HuH-7.5 (cell line): ENCODE measurements around the gene BAHD1.
"Not testable (repeated sequence)": the region's sequence is repeated elsewhere in the genome, so short reads cannot be mapped to it uniquely, and the experiment has no call there.

Source experiments
- DNase-seq: peaks from one replicate; pipeline ENCODE4 v3.0.0; 2011; ENCODE audit warnings: low spot score

BAHD1 gene

DNA sequence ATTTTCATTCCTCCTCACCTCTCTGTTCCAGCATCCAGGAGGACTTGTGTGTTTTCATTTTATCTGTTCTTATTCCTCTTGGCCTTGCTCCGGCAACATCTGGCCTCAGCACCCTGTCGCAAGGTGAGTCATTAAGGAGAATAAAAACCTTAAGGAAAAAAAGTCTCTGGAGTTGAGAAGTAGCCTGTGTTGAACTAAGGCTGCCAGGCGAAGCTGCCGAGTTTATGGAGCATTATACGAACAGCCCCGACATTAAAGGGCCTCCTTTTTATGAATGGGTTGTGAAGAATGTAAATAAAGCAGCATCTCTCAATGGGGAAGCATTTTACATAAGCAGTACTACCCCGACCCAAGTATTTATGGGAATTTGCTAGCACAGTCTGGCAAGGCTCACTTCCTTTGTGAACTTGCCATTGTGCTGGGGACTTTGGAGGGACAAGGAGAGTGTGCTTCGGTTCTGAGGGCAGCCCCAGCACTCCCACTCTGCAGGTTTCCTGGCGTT, 4.7 kb downstream of the BAHD1 start:
- DNase-seq, result no peak

DNA sequence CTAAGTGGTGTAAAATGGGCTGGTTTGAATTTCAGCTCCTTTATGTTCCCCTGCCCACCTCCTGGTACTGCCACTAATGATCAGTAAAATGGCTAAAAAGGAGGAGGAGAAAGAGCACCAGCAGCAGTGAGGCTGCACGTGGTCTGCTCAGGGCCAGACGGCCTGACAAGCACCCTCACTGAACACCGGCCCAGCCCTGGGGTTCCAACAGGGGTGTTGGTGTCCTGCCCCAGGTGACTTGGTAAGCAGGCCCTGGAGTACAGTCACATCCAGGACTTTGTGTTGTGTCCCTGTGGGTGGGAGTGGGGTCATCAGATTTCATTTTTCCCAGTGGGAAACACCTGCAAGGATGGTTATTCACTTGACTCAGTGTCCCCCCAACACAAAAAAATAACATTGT, 5.4 kb downstream of the BAHD1 start:
- DNase-seq, result no peak

GRCh38 chr15:40448354-40448753, 7.6 kb downstream of the BAHD1 start:
- no peak for DNase-seq

DNA sequence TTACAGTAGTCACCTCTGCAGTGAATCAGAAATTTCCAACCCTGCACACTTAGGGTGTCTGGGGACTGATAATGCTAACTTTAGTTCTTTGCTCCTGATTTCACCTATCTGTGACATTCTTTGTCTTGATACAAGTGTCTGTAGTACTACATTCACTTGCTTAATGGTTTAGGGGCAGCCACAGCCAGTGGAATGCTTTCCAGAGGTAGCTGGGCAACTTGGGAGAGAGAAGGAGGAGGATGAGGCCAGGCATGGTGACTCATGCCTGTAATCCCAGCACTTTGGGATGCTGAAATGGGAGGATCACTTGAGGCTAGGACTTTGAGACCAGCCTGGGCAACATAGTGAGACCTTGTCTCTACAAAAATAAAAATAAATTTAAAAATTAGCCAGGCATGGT, 8.5 kb downstream of the BAHD1 start:
- DNase-seq, result no peak

DNA sequence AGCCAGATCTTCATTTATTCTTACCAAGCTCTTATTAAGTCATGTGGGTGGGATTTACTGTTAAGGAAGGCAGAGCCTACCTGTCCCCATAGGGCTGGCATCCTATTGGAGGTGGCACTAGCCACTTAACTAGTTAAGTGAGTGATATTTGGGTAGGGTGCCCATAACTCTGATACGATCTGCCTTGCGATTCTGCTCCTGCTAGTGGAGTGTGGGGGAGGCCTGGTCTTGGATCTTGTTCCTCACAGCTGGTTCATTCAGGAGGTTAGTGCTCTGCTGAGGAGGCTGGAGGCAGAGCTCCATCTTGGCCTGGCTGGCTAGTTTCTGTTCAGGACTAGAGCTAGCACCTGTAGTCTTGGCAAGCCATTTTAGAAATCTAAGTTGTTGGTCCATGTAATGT, 9.3 kb downstream of the BAHD1 start:
- DNase-seq, result no peak

DNA sequence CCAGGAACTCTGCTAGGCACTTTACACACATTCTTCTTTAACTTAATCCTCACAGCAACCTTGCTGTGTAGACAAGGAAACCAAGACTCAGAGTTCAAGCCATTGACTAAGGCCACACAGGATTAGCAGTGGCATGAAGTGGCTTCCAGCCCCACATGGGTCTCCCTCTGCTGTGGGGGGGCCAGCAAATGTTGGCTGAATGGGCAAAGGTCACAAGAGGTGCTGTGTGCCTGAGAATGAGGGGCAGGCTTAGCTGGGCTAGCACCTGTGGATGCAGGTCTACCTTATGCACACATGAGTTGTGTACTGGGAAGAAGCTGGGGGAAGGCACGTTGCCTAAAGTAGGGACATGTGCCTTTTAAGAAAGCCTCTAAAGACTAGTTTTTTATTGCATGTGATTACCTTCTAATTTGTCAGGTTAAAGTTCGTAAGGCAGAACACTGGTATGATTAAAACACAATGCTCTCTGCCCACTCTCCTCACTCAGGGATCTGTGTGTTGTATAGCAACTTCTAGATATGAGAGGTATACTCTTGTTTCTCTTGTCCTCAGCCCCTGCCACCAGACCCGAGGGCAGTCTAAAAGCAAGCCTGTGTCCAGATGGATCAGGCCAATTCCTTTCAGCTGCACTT, 10.9 kb downstream of the BAHD1 start:
- no peak for DNase-seq

DNA sequence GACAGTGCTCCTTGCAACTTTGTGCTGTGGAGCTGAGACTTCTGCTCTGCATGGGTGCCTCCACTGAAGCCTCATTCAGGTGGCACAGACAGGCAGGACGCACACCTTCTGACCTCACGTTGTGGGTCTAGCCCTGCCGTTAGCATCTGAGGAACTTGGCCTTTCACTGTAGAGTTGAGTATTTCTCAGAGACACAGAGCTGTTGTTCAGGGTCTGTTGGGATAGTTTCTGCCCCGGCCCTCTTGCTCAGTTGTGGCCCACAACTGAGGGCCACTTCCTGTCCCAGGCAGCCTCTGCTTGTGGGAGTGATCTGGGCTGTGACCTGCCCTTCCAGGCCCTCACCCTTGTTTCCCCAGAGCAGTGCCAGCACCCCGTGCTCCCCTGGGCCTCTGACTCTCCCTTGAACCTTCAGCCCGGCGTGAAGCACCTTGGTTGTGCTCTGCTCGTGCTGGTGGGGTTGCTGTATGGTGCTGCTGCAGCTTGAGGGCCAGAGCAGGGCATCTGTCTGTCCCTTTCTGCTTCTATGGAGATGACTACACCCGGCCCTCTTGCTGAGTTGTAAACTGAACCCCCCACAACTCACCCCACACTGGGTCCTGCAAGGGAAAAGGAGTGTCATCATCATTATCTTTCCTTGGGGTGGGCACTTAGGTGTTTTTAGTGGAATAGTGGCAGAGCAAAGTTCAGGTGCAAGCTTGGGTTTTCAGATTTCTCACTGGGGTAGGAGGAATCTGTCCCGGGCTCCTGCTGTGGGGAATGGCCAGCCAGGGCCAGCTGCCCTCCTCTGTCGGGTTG, 11.7 kb downstream of the BAHD1 start:
- no peak for DNase-seq

- DNase-seq, result not testable (repeated sequence)
These were observed 13.2 kb downstream of the BAHD1 start for GRCh38 chr15:40453941-40454340.

DNA sequence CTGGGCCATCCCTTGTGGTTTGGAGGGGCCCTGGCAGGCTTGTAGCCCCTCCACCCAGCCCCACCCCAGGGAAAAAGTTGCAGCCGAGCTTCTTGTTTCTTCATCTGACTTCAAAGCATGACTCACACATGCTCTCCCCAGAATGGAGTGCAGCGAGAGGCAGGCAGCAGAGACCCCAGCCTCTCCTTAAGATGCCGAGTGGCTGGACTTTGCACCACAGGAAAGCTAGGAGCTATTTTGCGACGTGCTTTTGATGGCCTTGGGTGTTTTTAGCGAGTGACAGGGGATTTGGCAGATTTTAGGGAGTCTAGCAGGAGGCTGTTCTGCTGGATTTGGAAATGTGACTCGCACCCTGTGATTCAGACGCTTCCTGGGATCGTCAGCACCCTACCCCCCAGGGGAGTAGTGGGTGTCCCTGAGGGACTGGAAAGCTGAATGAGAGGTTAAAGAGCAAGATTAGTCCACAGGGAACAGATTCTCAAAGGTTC, 14.2 kb downstream of the BAHD1 start:
- DNase-seq, result no peak

DNA sequence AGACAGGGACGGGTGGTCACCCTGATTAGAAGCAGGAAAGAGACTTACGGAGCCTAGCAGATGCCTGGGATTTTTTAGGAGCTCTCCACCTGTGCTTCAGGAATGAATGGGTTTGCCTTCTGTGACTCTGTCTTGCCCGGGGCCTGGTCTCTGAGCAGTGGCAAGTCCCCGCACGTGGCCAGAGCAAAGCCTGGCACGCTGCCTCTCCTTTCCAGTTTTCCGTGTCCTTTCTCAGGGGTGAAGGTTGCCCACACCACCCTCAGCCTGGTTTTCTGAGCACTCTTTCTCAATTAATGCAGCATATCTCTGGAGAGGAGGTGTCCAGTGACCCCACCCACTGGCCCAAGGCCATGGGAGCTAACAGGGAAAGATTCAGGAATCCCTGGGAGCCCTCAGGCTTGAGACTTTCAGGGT, 15.6 kb downstream of the BAHD1 start:
- no peak for DNase-seq

GRCh38 chr15:40456738-40457137, 16.0 kb downstream of the BAHD1 start:
- DNase-seq, result no peak

- no peak for DNase-seq
These were observed 18.0 kb downstream of the BAHD1 start for GRCh38 chr15:40458495-40459371.

- no peak for DNase-seq
These were observed 18.8 kb downstream of the BAHD1 start for GRCh38 chr15:40459391-40460015.

- DNase-seq, result no peak
These were observed 19.7 kb downstream of the BAHD1 start for GRCh38 chr15:40460404-40460803.

GRCh38 chr15:40461958-40462357, 21.2 kb downstream of the BAHD1 start:
- no peak for DNase-seq

DNA sequence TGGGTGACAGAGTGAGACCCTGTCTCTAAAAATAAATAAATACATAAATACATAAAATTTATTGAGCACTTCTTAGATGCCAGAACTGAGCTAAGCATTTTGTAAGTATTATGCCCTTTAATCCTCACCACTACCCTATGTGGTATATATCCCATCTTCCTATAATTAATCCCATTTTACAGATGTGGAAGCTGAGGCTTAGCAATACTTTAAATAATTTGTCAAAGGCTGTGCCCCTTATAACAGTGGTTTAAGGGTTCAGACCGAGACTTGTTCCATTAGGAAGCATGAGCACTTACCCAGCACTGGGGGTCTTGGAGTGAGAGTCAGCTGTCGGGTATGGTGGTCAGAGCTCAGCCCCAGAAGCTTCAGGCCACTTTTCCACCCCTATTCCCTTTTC, 22.5 kb downstream of the BAHD1 start:
- no peak for DNase-seq

DNA sequence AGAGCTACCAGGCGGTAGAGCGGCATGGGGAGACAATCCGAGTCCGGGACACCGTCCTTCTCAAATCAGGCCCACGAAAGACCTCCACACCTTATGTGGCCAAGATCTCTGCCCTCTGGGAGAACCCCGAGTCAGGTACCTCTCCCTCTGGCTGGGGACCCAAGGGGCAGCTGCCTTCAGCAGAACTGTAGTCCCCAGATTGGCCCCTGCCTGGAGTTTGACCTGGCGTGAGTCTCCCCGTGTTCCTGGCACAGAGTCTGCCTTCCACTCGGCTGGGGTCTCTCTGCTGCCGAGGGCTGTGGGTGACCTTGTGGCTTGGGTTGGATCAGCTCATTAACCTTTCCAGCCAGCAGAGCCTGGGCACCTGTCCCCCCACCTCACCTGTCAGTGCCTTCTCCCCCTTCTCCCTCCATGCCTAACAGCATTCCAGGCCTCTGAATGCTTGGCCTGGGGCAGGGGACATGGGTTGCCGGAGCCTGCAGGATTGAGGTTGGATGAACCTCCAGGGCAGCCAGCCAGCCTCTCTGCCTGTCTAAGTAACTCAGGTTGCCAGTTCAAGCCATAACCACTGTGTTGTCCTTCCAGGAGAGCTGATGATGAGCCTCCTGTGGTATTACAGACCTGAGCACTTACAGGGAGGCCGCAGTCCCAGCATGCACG, 23.3 kb downstream of the BAHD1 start:
- no peak for DNase-seq

GRCh38 chr15:40464595-40465185, 23.9 kb downstream of the BAHD1 start:
- DNase-seq, result no peak

- no peak for DNase-seq
These were observed 25.2 kb downstream of the BAHD1 start for GRCh38 chr15:40465939-40466338.

- DNase-seq, result no peak
These were observed 25.9 kb downstream of the BAHD1 start for GRCh38 chr15:40466426-40467260.
